Skeletal muscle tissue (tissue), 4 donors: Measurements from ENCODE around the gene MYO7B. TPM values are rescaled to one million over a fixed set of nuclear protein-coding genes. Genes with fewer than 3 reads are reported as not detected.

Experiments used
- H3K27ac ChIP-seq: one replicate; pipeline ENCODE4 v1.7.0; 2013; ENCODE audit warnings: mild to moderate bottlenecking, low read depth, low read length, inconsistent platforms
- H3K27me3 ChIP-seq, 3 donors: one replicate each; pipeline ENCODE4 v1.7.0; 2013; ENCODE audit warnings: low read length in 3 of 3; ENCODE audit not compliant: control insufficient read depth in 3 of 3, insufficient read depth in 3 of 3
- H3K36me3 ChIP-seq, 3 donors: one replicate each; pipeline ENCODE4 v1.7.0; 2013; ENCODE audit warnings: low read length in 3 of 3; ENCODE audit not compliant: control insufficient read depth in 3 of 3, insufficient read depth in 3 of 3
- H3K4me1 ChIP-seq, 3 donors: one replicate each; pipeline ENCODE4 v1.7.0; 2013; ENCODE audit warnings: low read length in 3 of 3, mild to moderate bottlenecking in 3 of 3; ENCODE audit not compliant: control insufficient read depth in 3 of 3, insufficient read depth in 3 of 3
- H3K4me3 ChIP-seq, 3 donors: one replicate each; pipeline ENCODE4 v1.7.0; 2013; ENCODE audit warnings: low read length in 3 of 3
- H3K9ac ChIP-seq, 3 donors: one replicate each; pipeline ENCODE4 v1.7.0; 2013; ENCODE audit warnings: low read length in 3 of 3, mild to moderate bottlenecking in 3 of 3, moderate library complexity in 2 of 3, low read depth in 1 of 3
- H3K9me3 ChIP-seq, 3 donors: one replicate each; pipeline ENCODE4 v1.7.0; 2013; ENCODE audit warnings: low read length in 3 of 3; ENCODE audit not compliant: control insufficient read depth in 3 of 3
- total RNA-seq: library from RNA; depleted of rRNA; stranded (reverse); fragments of >200 nt; gene quantifications from one replicate; pipeline ENCODE4 v1.2.3, GENCODE V29; 2014
- donor health status: Osteomylitis.

Gene MYO7B
- total RNA-seq, 1 donor from 2014 or later, result 1.0 TPM

DNA sequence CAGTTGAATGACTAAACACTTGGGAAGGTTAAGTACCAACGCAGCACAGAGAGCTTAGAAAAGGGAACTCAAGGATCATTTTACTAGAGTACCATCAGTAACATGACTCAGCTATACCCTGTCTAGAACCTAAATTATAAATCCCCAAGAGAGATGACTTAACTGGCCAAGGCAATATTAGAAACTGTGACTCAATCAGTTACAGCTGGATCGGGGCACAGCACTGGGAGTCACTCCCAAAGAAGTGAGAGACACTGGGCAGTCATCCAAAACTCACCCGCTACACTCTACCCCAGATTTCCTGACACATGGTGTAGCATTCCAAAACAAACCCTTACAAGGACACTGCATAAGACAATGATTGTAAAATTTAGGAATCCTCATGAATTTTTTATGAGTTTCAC is 26.9 kb upstream of the MYO7B start:
- H3K9ac ChIP-seq, result no peak overlapping the region
- H3K9me3 ChIP-seq, result no peaks in the 10 kb centered on the region
- no peak overlapping the region for H3K4me3 ChIP-seq
- no peaks in the 10 kb centered on the region for H3K27me3 ChIP-seq
- peaks cover 24 to 36% (median 35%) of the 10 kb centered on the region in 3 donors for H3K4me1 ChIP-seq
- H3K36me3 ChIP-seq, result peaks cover 7 to 18% (median 16%) of the 10 kb centered on the region in 3 donors
- H3K27ac ChIP-seq, result peak overlapping the region; percentile 66

DNA sequence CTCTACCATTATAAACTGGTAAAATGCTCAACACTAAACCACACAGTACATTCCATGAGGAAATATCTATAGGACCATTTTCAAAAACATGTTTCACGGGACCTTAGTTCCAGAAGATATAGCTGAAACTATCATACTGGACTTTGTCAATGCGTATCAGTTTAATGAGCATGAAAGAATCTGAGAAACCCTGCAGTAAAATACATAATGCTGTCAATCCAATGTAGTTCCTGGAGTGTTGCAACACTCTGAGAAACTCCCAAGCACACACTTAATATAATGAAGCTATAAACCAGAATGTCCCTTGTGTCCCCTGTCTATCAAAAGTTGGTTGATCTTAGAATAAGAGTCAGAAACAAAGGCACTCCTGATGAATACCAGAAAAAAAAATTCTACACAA is 25.4 kb upstream of the MYO7B start:
- H3K4me1 ChIP-seq, result peaks cover 38 to 50% (median 49%) of the 10 kb centered on the region in 3 donors
- H3K9me3 ChIP-seq, result no peaks in the 10 kb centered on the region
- peaks cover 4% of the 10 kb centered on the region in 3 donors for H3K36me3 ChIP-seq
- no peak overlapping the region for H3K4me3 ChIP-seq
- H3K9ac ChIP-seq, result no peak overlapping the region
- H3K27me3 ChIP-seq, result no peaks in the 10 kb centered on the region
- H3K27ac ChIP-seq, result no peak overlapping the region

DNA sequence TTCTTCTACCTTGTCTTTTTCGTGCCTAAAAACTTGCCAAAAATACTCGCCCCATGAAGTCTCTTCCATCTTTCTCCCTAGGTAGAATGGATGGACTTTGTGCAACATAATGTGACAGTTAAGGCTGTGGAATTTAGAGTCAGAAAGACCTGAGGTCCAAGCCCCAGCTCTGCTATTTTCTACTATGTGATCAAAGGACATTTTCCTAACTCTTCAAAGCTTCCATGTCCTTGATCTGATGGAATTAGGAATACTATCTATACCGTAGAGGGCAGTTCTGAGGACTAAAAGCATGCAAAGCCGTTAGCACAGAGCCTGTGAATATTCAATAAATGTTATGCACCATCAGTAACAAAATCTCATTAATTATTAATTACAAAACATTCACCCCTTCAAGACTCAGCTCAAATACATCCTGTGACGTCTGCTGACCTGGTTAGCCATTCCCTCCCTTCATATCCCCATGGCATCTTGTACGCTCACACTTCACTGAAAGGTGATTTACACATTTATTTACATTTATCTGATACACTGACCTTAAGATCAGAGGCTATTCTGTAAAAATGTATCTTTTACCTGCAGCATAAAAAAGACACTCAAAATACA is 24.3 kb upstream of the MYO7B start:
- no peaks in the 10 kb centered on the region for H3K9me3 ChIP-seq
- H3K36me3 ChIP-seq, result peaks cover 0 to 2% (median 0%) of the 10 kb centered on the region in 3 donors
- H3K4me1 ChIP-seq, result peaks cover 49 to 61% (median 60%) of the 10 kb centered on the region in 3 donors
- no peak overlapping the region for H3K27ac ChIP-seq
- H3K9ac ChIP-seq, result no peak overlapping the region
- no peaks in the 10 kb centered on the region for H3K27me3 ChIP-seq
- H3K4me3 ChIP-seq, result no peak overlapping the region

DNA sequence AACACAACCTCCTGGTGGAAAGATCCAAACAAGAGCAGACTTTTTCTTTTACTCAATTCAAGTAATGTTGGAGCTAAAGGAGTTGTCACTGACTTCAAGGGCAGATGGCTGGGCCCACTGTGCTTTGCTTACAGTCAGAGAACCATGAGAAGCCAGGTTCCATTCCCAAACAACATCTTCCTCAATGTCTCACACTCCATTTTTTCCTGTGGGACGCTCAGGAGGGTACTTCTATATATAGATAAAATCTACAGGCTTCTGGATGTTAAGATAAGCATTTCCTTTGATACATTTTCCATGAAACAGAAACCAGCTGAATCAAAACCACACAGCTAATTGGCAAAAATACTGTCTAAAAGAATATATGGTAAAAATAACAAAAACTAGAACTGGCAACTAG is 23.6 kb upstream of the MYO7B start:
- Histone ChIP-seq H3K36me3 (peaks cover 0 to 2% (median 0%) of the 10 kb centered on the region in 3 donors), H3K9ac (no peak overlapping the region), H3K4me1 (peaks cover 53 to 66% (median 62%) of the 10 kb centered on the region in 3 donors), H3K4me3 (no peak overlapping the region), H3K9me3 (no peaks in the 10 kb centered on the region), H3K27ac (peak overlapping the region; percentile 8), H3K27me3 (no peaks in the 10 kb centered on the region)

DNA sequence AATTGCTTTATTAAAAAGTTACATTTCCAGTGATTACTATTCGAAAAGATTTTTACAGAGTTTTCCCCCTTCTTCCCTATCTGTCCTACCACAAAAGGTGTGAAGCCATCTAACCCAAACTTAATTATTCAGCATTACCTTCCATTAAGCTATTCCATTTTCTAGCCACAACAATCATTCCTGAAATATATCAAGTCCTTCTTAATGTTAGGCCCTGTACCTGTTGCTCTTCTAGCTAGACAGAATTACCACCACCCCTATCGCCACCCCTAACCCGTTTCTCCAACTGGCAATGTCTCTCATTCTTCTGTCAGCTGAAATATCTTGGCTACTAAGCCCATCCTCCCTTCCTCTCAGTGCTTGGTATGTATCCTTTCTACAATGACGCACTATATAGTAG is 23.1 kb upstream of the MYO7B start:
- Histone ChIP-seq H3K4me3 (peak overlapping the region in 1 of 3 donors; percentile 17), H3K4me1 (peaks cover 53 to 67% (median 66%) of the 10 kb centered on the region in 3 donors), H3K36me3 (peaks cover 0 to 2% (median 0%) of the 10 kb centered on the region in 3 donors), H3K27ac (peak overlapping the region; percentile 8), H3K9me3 (no peaks in the 10 kb centered on the region), H3K9ac (no peak overlapping the region), H3K27me3 (no peaks in the 10 kb centered on the region)

DNA sequence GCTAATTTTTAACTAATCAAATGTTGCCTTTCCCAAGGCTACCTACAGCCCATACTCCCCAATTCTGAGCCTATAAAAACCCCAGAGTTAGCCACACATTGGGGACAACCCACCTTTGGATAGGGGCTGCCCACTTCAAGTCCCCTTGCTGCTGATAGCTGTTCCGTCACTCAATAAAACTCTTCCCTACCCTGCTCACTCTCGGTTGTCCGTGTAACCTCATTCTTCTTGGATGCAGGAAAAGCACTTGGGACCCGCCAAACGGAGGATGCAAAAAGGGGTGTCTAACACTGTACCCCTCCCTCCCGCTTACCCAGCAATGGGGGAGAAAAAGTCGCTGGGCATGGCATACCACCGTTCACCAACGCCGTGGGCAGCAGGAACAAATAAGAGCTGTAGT is 21.4 kb upstream of the MYO7B start:
- Histone ChIP-seq H3K4me3 (peak overlapping the region; percentile 33 to 68 (median 55)), H3K27me3 (no peaks in the 10 kb centered on the region), H3K9ac (peak overlapping the region; percentile 54 to 79 (median 64)), H3K36me3 (peaks cover 0 to 2% (median 0%) of the 10 kb centered on the region in 3 donors), H3K27ac (peak overlapping the region; percentile 77), H3K9me3 (no peaks in the 10 kb centered on the region), H3K4me1 (peaks cover 39 to 56% (median 49%) of the 10 kb centered on the region in 3 donors)

DNA sequence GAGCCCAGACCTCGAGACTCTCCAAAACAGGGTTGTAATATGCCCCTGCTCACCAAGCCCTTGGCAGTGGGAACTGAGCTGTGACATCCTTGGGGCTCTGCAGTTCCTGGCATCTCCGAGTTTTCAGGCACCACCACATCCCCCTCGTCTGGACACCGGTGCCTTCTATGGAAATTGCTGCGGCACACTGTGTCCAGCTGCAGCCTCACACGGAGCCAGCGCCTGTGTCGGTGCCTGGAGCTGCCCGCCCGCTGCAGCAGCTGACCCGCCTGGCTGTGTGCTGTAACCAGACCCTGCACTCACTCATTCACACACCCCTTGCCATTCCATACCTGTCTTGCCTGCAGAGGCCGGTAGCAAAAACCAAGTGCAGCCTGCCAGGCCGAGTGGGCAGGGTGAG is 21.0 kb upstream of the MYO7B start:
- Histone ChIP-seq H3K9ac (peak overlapping the region; percentile 54 to 79 (median 64)), H3K4me1 (peaks cover 39 to 52% (median 47%) of the 10 kb centered on the region in 3 donors), H3K27ac (peak overlapping the region; percentile 77), H3K36me3 (peaks cover 0 to 2% (median under 1%) of the 10 kb centered on the region in 3 donors), H3K9me3 (no peaks in the 10 kb centered on the region), H3K27me3 (no peaks in the 10 kb centered on the region), H3K4me3 (peak overlapping the region; percentile 33 to 68 (median 55))

DNA sequence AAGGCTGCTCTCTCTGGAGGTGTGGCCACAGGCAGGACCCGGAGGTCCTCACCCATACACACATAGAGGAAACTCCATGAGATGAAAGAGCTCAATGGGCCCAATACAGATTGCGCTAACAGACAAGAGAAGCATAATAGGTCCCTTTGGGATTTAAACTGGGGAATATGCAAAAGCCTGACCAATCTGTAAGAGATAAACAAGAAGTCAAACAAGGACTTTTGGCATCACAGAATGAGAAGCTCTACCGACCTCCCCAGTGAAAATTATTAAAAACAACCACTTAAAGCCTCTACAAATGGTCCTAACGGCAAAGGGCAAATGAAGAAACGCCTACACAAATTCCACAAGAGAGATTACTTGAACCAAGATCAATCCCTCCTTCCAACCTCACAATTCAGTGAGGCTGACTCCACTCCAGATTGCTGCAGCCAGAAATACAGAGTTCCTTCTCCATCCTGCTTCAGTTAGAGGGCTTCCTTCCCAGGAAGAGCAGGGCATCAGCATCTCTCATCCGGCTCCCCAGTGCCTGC is 20.0 kb upstream of the MYO7B start:
- Histone ChIP-seq H3K4me3 (peak overlapping the region in 1 of 3 donors; percentile 17), H3K9ac (peak overlapping the region; percentile 19 to 68 (median 22)), H3K36me3 (peaks cover 0 to 4% (median 2%) of the 10 kb centered on the region in 3 donors), H3K4me1 (peaks cover 39 to 50% (median 47%) of the 10 kb centered on the region in 3 donors), H3K9me3 (no peaks in the 10 kb centered on the region), H3K27me3 (no peaks in the 10 kb centered on the region), H3K27ac (peak overlapping the region; percentile 77)

DNA sequence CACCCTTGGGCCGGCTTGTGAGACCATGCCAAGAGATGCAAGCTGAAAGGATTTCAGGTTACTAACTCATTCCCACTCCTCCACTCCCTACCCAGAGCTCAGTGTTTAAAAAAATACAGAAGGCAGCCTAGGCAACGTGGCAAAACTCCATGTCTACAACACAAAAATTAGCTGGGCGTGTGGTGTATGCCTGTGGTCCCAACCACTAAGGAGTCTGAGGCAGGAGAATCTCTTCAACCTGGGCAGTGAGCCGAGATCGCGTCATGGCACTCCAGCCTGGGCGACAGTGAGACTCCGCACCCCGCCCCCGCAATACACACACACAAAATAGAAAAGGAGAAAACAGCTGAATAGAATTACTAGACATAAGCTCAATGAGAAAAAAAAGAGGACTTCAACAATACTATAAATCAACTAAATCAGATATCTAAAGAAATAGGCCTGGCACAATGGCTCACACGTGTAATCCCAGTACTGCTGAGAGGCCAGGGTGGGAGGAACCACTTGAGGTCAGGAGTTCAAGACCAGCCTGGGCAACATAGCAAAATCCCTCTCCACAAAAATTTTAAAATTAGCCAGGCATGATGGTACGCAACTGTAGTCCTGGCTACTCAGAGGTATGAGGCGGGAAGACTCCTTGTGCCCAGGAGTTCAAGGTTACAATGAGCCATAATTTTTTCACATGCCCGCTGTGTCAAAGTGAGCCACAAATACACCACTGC is 19.3 kb upstream of the MYO7B start:
- H3K27me3 ChIP-seq, result no peaks in the 10 kb centered on the region
- peak overlapping the region; percentile 77 for H3K27ac ChIP-seq
- peaks cover 0 to 4% (median 2%) of the 10 kb centered on the region in 3 donors for H3K36me3 ChIP-seq
- H3K4me1 ChIP-seq, result peaks cover 39 to 50% (median 45%) of the 10 kb centered on the region in 3 donors
- H3K9me3 ChIP-seq, result no peaks in the 10 kb centered on the region
- H3K4me3 ChIP-seq, result no peak overlapping the region
- peak overlapping the region in 1 of 3 donors; percentile 7 for H3K9ac ChIP-seq

DNA sequence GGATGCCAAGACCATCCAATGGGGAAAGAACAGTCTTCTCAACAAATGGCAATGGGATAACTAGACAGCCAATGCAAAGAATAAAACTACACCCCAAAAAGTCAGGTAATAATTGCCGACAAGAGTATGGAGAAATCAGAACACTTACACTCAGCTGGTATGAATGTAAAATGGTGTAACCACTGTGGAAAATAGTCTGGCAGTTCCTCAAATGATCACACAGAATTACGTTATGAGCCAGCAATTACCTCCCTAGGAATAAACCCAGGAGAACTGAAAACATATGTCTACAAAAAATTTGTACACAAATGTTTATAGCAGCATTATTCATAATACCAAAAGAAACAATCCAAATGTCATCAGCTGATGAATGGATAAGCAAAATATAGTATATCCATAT is 18.0 kb upstream of the MYO7B start:
- H3K9ac ChIP-seq, result no peak overlapping the region
- H3K4me1 ChIP-seq, result peaks cover 37 to 43% (median 38%) of the 10 kb centered on the region in 3 donors
- H3K9me3 ChIP-seq, result no peaks in the 10 kb centered on the region
- no peak overlapping the region for H3K27ac ChIP-seq
- H3K27me3 ChIP-seq, result no peaks in the 10 kb centered on the region
- H3K4me3 ChIP-seq, result no peak overlapping the region
- peaks cover 2 to 8% (median 5%) of the 10 kb centered on the region in 3 donors for H3K36me3 ChIP-seq
